PFSK-1 (cell line): ENCODE results near the gene EIF3L.

Experiments
- FOXP2 ChIP-seq: optimal IDR thresholded peaks from 2 replicates; pipeline ENCODE3; 2011; ENCODE audit warnings: borderline replicate concordance, control low read depth, inconsistent platforms; ENCODE audit not compliant: insufficient read depth; ENCODE audit errors: extremely low read length, extremely low read depth
- POLR2AphosphoS5 ChIP-seq: IDR thresholded peaks from 2 replicates; pipeline ENCODE4 v1.6.1; 2012; ENCODE audit warnings: low read depth, mild to moderate bottlenecking, control low read depth, low read length, moderate library complexity
- SIN3A ChIP-seq: IDR thresholded peaks from 2 replicates; pipeline ENCODE4 v1.6.1; 2012; ENCODE audit warnings: mild to moderate bottlenecking, low read length, moderate library complexity, borderline replicate concordance; ENCODE audit not compliant: insufficient read depth
- TAF1 ChIP-seq: IDR thresholded peaks from 2 replicates; pipeline ENCODE4 v1.6.1; 2012; ENCODE audit warnings: low read length, control low read depth, borderline replicate concordance; ENCODE audit not compliant: insufficient read depth
- TF ChIP-seq, protein P1 (sequence below), 2 experiments: IDR thresholded peaks; 2 replicates each; pipeline versions ENCODE4 v1.6.1 to v1.8.0; 2011 to 2012; ENCODE audit warnings: low read depth in 2 of 2, low read length in 2 of 2, control low read depth in 1 of 2, inconsistent platforms in 1 of 2, mild to moderate bottlenecking in 1 of 2, moderate library complexity in 1 of 2; ENCODE audit not compliant: insufficient read depth in 1 of 2

EIF3L gene

DNA sequence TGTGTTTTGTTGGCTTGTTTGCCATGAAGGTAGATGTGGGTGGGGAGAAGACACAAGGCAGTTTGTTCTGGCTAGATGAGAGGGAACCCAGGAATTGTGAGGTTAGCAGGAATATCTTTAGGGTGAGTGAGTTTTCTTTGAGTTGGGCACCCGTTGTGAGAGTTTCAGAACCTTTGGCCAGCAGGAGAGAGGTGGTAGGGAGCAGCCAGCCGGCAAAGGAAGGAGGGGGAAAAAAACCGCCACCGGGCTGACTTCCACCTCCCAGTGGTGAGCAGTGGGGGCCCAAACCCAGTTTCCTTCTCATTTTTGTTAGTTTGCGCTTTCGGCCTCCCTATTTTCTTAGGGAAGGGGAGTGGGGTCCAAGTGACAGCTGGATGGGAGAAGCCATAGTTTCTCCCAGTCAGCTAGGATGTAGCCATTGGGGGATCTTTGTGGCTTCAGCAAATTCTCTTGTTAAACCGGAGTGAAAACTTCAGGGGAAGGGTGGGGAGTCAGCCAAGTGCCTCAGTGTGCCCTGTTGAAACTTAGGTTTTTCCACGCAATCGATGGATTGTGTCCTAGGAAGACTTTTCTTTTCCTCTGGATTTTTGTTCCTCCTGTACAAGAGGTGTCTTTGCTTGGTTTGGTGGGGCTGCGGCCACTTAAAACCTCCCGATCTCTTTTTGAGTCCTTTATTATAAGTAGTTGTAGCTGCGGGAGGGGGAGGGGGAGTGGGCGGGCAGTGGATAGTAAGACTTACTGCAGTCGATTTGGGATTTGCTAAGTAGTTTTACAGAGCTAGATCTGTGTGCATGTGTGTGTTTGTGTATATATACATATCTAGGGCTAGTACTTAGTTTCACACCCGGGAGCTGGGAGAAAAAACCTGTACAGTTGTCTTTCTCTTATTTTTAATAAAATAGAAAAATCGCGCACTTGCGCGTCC lies 42.5 kb upstream of the EIF3L start:
- TF ChIP-seq SIN3A: no peak
- TF ChIP-seq, protein P1, sequence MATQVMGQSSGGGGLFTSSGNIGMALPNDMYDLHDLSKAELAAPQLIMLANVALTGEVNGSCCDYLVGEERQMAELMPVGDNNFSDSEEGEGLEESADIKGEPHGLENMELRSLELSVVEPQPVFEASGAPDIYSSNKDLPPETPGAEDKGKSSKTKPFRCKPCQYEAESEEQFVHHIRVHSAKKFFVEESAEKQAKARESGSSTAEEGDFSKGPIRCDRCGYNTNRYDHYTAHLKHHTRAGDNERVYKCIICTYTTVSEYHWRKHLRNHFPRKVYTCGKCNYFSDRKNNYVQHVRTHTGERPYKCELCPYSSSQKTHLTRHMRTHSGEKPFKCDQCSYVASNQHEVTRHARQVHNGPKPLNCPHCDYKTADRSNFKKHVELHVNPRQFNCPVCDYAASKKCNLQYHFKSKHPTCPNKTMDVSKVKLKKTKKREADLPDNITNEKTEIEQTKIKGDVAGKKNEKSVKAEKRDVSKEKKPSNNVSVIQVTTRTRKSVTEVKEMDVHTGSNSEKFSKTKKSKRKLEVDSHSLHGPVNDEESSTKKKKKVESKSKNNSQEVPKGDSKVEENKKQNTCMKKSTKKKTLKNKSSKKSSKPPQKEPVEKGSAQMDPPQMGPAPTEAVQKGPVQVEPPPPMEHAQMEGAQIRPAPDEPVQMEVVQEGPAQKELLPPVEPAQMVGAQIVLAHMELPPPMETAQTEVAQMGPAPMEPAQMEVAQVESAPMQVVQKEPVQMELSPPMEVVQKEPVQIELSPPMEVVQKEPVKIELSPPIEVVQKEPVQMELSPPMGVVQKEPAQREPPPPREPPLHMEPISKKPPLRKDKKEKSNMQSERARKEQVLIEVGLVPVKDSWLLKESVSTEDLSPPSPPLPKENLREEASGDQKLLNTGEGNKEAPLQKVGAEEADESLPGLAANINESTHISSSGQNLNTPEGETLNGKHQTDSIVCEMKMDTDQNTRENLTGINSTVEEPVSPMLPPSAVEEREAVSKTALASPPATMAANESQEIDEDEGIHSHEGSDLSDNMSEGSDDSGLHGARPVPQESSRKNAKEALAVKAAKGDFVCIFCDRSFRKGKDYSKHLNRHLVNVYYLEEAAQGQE (IDR thresholded peaks at IDR 0.05; ENCODE audit: insufficient read depth in 1 of 2, low read depth in 2 of 2, low read length in 2 of 2): no peak
- TF ChIP-seq TAF1: no peak
- no peak for TF ChIP-seq POLR2AphosphoS5
- no peak for TF ChIP-seq FOXP2

DNA sequence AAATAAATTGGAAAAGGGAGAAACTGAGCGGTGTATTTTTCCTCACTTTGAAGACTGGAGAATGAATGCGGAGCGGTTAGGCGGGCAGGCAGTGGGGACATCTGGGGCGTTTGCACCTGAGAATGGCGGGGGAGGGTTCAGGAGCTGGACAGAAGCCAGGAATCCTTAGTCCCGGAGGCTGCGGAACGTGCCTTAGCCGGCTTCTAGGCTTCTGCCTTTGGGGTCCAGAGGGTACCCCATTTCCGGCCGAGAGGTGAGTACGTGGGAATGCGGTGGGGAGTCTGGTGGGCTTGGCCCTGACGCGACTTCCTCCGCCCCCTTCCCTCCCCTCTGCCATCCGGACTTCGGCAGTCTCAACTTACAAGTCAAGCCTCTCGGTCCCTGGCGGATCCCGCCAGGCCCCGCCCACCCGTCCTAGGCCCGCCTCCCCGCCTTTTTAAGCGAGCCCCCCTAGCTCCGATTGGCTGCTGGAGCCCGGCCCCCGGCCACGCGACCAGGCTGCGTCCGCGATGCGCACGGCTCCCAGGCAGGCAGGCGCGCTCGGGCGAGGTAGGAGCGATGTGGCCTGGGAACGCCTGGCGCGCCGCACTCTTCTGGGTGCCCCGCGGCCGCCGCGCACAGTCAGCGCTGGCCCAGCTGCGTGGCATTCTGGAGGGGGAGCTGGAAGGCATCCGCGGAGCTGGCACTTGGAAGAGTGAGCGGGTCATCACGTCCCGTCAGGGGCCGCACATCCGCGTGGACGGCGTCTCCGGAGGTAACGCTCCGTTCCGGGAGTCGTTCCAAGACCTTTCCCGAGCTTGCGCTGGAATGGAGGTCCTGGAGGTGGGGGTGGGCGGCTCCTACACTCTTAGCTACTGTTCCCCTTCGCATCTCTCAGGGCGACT lies 41.6 kb upstream of the EIF3L start, which contains the start of gene GCAT:
GCAT (plus strand) TSS at position 525 of the 884 bp plus-strand sequence; CDS start at position 559, 34 bp downstream.
- TF ChIP-seq, protein P1 (IDR thresholded peaks at IDR 0.05; ENCODE audit: insufficient read depth in 1 of 2, low read depth in 2 of 2, low read length in 2 of 2): no peak
- TF ChIP-seq FOXP2 (peak; percentile 75), SIN3A (peak; percentile 61; the same call in 1 of the 2 replicates), POLR2AphosphoS5 (peak; percentile 66; the same call in 1 of the 2 replicates), TAF1 (0 out of 2 replicates have a peak, but pooled peaks have one; percentile 54)

DNA sequence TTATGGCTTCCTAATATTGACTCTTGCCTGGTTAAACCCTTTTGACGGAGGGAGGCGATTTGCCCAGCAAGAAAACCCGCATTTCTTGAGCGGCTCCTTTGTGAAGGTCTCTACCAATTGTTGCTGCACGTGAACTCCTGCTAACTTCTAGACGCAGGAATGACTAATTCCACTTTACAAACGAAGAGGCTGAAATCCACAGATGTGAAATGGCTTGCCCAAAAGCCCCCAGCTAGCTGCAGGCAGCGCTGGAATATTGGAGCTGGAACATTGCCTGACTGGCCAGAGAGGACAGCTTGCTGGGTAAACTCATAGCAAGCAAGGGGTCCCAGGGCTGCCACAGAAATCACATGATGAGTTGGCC lies 40.9 kb upstream of the EIF3L start:
- TF ChIP-seq POLR2AphosphoS5 (no peak), SIN3A (no peak)
- TF ChIP-seq, protein P1 (IDR thresholded peaks at IDR 0.05; ENCODE audit: insufficient read depth in 1 of 2, low read depth in 2 of 2, low read length in 2 of 2): no peak

DNA sequence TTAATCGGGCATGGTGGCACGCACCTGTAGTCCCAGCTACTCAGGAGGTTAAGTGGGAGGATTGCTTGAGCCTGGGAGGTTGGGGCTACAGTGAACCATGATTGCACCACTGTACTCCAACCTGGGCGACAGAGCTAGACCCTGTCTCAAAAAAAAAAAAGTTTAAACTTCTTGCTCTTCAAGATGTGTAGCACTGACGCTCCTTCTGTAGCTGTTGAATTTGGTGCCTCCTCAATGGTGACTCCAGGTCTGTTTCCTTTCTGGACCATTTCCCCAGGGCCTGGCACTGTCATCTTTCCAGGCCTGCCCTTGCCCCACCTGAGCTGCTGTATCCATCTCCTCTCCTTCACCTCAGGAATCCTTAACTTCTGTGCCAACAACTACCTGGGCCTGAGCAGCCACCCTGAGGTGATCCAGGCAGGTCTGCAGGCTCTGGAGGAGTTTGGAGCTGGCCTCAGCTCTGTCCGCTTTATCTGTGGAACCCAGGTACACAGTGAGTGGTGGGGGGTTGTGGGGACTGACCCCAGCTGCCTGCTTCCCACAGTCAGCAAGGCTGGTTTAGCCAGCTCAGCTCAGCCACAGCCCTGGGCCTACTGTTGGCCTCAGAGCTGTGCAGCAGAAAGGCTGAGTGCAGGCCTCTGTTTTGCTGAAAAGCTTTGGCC lies 39.4 kb upstream of the EIF3L start:
- TF ChIP-seq FOXP2 (no peak), SIN3A (no peak), TAF1 (no peak), POLR2AphosphoS5 (no peak)
- TF ChIP-seq, protein P1 (IDR thresholded peaks at IDR 0.05; ENCODE audit: insufficient read depth in 1 of 2, low read depth in 2 of 2, low read length in 2 of 2): no peak
